ENCODE data around the gene SPC24. TPM values are rescaled to one million over a fixed set of nuclear protein-coding genes. Genes with fewer than 3 reads are reported as not detected.

SPC24 gene
- total and polyA plus RNA-seq, 9 of the 15 experiments (the other 6 are each of a cell fraction or from before 2014, with no cell fraction given), result 18.2 to 154 (median 60.9) TPM

- TF ChIP-seq ZMIZ1 (IDR thresholded peaks at IDR 0.05; ENCODE audit: low read depth in 2 of 2, low read length in 2 of 2), result 0 out of 4 replicates have a peak, but pooled peaks of 1 of the 2 experiments have one; percentile 24
- 0 out of 2 replicates have a peak, but pooled peaks have one; percentile 27 for TF ChIP-seq EGR1 (conservative IDR thresholded peaks at IDR 0.05)
- no peak for TF ChIP-seq PHB2 (IDR thresholded peaks at IDR 0.05; ENCODE audit: low read depth)
- no peak for TF ChIP-seq ARID4B (CRISPR knock-in tag; IDR thresholded peaks at IDR 0.05)
- TF ChIP-seq RAD21 (CRISPR knock-in tag; conservative IDR thresholded peaks at IDR 0.05 in 1 of 2, IDR thresholded peaks at IDR 0.05 in 1 of 2), result peak; percentile 94
- TF ChIP-seq MNT (conservative IDR thresholded peaks at IDR 0.05), result peak in 1 of 2 experiments; percentile 46; a peak in 2 of 4 replicates
- peak; percentile 92 for TF ChIP-seq ZKSCAN8 (CRISPR knock-in tag; IDR thresholded peaks at IDR 0.05)
- TF ChIP-seq POLR2G (IDR thresholded peaks at IDR 0.05; ENCODE audit: low read depth, low read length), result peak; percentile 71
- TF ChIP-seq ZKSCAN1 (IDR thresholded peaks at IDR 0.05; ENCODE audit: low read depth, low read length), result 0 out of 2 replicates have a peak, but pooled peaks have one; percentile 55
- peak; percentile 77; the same call in 1 of the 2 replicates for TF ChIP-seq POLR2AphosphoS2 (IDR thresholded peaks at IDR 0.05; ENCODE audit: low read length)
- TF ChIP-seq ZNF766 (CRISPR knock-in tag; conservative IDR thresholded peaks at IDR 0.05), result 0 out of 2 replicates have a peak, but pooled peaks have one; percentile 18
- peak; percentile 38; the same call in 1 of the 2 replicates for TF ChIP-seq TCF7L2 (IDR thresholded peaks at IDR 0.05; ENCODE audit: low read depth, low read length)
- TF ChIP-seq MAZ (CRISPR knock-in tag; conservative IDR thresholded peaks at IDR 0.05 in 1 of 2, IDR thresholded peaks at IDR 0.05 in 1 of 2), result peak; percentile 79 to 83
- TF ChIP-seq FOXK2 (conservative IDR thresholded peaks at IDR 0.05 in 1 of 2, IDR thresholded peaks at IDR 0.05 in 1 of 2; ENCODE audit: low read depth in 2 of 2), result peak in 1 of 2 experiments; percentile 93; a peak in 2 of 4 replicates
- no peak for TF ChIP-seq TARDBP (IDR thresholded peaks at IDR 0.05)
- TF ChIP-seq KDM1A (IDR thresholded peaks at IDR 0.05), result 0 out of 4 replicates have a peak, but pooled peaks of 1 of the 2 experiments have one; percentile 27
These were observed 17.8 kb downstream of the SPC24 start (continued) for GRCh38 chr19:11137542-11138384.
